Muscle layer of duodenum (tissue), 2 donors: ENCODE measurements around the gene TSG101.

Source experiments
- H3K27ac ChIP-seq: one replicate; pipeline ENCODE4 v1.7.0; 2013; ENCODE audit warnings: mild to moderate bottlenecking, low read length
- H3K27me3 ChIP-seq: one replicate; pipeline ENCODE4 v1.7.0; 2013; ENCODE audit warnings: low read depth, mild to moderate bottlenecking, control low read depth, low read length
- H3K36me3 ChIP-seq, 2 donors: one replicate each; pipeline ENCODE4 v1.7.0; 2013; ENCODE audit warnings: low read length in 2 of 2, control low read depth in 1 of 2, mild to moderate bottlenecking in 1 of 2; ENCODE audit not compliant: insufficient read depth in 2 of 2, control insufficient read depth in 1 of 2
- H3K4me1 ChIP-seq, 2 donors: one replicate each; pipeline ENCODE4 v1.7.0; 2013; ENCODE audit warnings: low read length in 2 of 2, mild to moderate bottlenecking in 2 of 2, control low read depth in 1 of 2, moderate library complexity in 1 of 2; ENCODE audit not compliant: insufficient read depth in 2 of 2, control insufficient read depth in 1 of 2
- H3K4me3 ChIP-seq, 2 donors: one replicate each; pipeline ENCODE4 v1.7.0; 2013; ENCODE audit warnings: low read length in 2 of 2, low read depth in 1 of 2, mild to moderate bottlenecking in 1 of 2
- H3K9me3 ChIP-seq, 2 donors: one replicate each; pipeline ENCODE4 v1.7.0; 2013; ENCODE audit warnings: low read length in 2 of 2, control low read depth in 1 of 2, mild to moderate bottlenecking in 1 of 2; ENCODE audit not compliant: control insufficient read depth in 1 of 2
- donor health status: healthy.

TSG101 gene

GRCh38 chr11:18527512-18527911, 770 bp upstream of the TSG101 start:
- Histone ChIP-seq H3K4me3 (peak overlapping the region; percentile 88 to 96), H3K36me3 (peaks cover 0 to 9% of the 10 kb centered on the region in 2 donors), H3K27me3 (no peaks in the 10 kb centered on the region), H3K4me1 (peaks cover 11 to 21% of the 10 kb centered on the region in 2 donors), H3K27ac (peak overlapping the region; percentile 99), H3K9me3 (no peaks in the 10 kb centered on the region)

- Histone ChIP-seq H3K27me3 (no peaks in the 10 kb centered on the region), H3K27ac (peak overlapping the region; percentile 99), H3K4me1 (peaks cover 11 to 26% of the 10 kb centered on the region in 2 donors), H3K36me3 (peaks cover 0 to 4% of the 10 kb centered on the region in 2 donors), H3K4me3 (peak overlapping the region; percentile 88 to 96), H3K9me3 (no peaks in the 10 kb centered on the region)
Observed at GRCh38 chr11:18526130-18526520, 617 bp downstream of the TSG101 start.

- Histone ChIP-seq H3K9me3 (no peaks in the 10 kb centered on the region), H3K4me1 (peaks cover 11 to 26% of the 10 kb centered on the region in 2 donors), H3K27ac (no peak overlapping the region), H3K27me3 (no peaks in the 10 kb centered on the region), H3K36me3 (no peaks in the 10 kb centered on the region), H3K4me3 (no peak overlapping the region)
Observed at GRCh38 chr11:18524248-18524647, 2.5 kb downstream of the TSG101 start.

- Histone ChIP-seq H3K27ac (no peak overlapping the region), H3K9me3 (no peaks in the 10 kb centered on the region)
Observed at GRCh38 chr11:18523084-18523483, 3.7 kb downstream of the TSG101 start.

DNA sequence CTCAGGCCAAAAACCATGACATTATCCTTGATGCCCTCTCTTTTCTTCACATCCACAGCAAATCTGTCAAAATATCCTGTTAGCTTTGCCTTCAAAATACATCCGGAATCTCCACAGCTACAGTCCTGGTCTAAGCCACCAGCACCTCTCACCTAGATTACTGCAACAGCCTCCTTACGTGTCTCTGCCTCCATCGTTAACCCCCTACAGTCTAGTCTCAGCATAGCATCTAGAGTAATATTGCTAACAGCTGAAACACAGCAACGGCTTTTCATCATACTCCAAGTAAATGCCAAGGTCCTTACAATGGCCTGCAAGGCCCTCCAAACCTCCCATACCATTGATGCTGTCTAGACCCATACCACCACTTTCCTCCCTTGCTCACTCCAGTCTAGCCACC, 4.4 kb downstream of the TSG101 start:
- H3K36me3 ChIP-seq = no peaks in the 10 kb centered on the region
- no peak overlapping the region for H3K27ac ChIP-seq
- H3K9me3 ChIP-seq = no peaks in the 10 kb centered on the region
- peaks cover 5 to 20% of the 10 kb centered on the region in 2 donors for H3K4me1 ChIP-seq
- no peaks in the 10 kb centered on the region for H3K27me3 ChIP-seq
- H3K4me3 ChIP-seq = no peak overlapping the region

More at GRCh38 chr11:18523084-18523483, 3.7 kb downstream of the TSG101 start:
- Histone ChIP-seq H3K27me3 (no peaks in the 10 kb centered on the region), H3K4me3 (no peak overlapping the region), H3K4me1 (peaks cover 11 to 26% of the 10 kb centered on the region in 2 donors), H3K36me3 (no peaks in the 10 kb centered on the region)

DNA sequence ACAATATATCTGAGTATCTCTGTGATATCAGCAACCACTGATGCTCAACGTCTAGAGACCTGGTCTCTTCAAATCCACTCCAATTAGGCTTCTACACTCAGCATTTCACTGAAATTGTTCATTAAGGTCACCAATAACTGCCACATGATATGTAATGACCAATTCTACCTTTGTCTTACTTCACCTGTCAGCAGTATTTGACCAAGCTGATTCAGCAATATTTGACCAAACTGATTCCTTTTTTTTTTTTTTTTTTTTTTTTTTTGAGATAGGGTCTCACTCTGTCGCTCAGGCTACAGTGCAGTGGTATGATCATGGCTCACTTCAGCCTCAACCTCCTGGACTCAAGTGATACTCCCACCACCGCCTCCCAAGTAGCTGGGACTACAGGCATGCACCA, 5.6 kb downstream of the TSG101 start:
- Histone ChIP-seq H3K27me3 (no peaks in the 10 kb centered on the region), H3K27ac (no peak overlapping the region), H3K4me1 (peaks cover 5 to 18% of the 10 kb centered on the region in 2 donors), H3K9me3 (no peaks in the 10 kb centered on the region), H3K36me3 (no peaks in the 10 kb centered on the region), H3K4me3 (no peak overlapping the region)

DNA sequence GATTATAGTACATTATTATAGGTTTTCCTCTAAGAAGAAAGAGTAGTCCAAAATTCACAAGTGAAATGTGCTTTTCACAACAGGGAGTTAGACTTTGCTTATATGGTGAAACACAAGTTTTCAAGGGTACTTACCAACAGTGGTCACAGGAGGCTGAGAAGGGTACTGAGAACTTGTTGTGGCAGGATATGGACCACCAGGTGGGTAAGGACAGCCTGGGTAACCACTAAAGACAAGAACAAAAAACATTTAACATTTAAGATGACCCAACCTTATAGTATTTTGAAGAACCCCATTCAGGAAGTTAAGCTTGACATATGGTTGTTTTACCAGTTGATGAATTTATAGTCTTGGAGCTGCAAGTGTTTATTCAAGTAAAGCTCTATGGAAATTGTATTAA, 24.4 kb downstream of the TSG101 start:
- Histone ChIP-seq H3K4me1 (no peaks in the 10 kb centered on the region), H3K36me3 (peaks cover 54 to 62% of the 10 kb centered on the region in 2 donors), H3K27me3 (no peaks in the 10 kb centered on the region), H3K4me3 (no peak overlapping the region), H3K9me3 (no peaks in the 10 kb centered on the region), H3K27ac (no peak overlapping the region)

- Histone ChIP-seq H3K27me3 (no peaks in the 10 kb centered on the region), H3K36me3 (peaks cover 51 to 63% of the 10 kb centered on the region in 2 donors), H3K4me3 (no peak overlapping the region), H3K4me1 (no peaks in the 10 kb centered on the region), H3K9me3 (no peaks in the 10 kb centered on the region), H3K27ac (no peak overlapping the region)
Observed at GRCh38 chr11:18501629-18502028, 25.1 kb downstream of the TSG101 start.

DNA sequence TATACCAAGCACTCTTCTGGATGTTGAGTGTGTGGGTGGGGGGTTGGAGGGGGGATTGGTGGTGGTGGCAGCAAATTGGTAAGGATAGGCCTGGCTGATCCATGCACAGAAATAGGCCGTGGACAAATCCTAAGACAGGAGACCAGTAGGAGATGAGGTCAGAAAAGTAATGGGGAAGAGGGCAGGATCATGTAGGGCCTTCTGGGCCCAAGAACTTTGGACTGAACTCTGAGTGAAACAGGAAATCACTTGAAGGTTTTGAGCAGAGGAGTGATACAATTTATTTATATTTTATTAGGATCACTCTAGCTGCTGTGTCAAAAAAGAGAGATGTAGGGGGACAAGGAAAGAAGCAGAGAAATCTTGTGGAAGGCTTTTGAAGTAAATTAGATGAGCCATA, 28.7 kb downstream of the TSG101 start:
- H3K4me1 ChIP-seq = no peaks in the 10 kb centered on the region
- no peak overlapping the region for H3K4me3 ChIP-seq
- H3K27ac ChIP-seq = no peak overlapping the region
- peaks cover 36 to 61% of the 10 kb centered on the region in 2 donors for H3K36me3 ChIP-seq
- no peaks in the 10 kb centered on the region for H3K27me3 ChIP-seq
- no peaks in the 10 kb centered on the region for H3K9me3 ChIP-seq

DNA sequence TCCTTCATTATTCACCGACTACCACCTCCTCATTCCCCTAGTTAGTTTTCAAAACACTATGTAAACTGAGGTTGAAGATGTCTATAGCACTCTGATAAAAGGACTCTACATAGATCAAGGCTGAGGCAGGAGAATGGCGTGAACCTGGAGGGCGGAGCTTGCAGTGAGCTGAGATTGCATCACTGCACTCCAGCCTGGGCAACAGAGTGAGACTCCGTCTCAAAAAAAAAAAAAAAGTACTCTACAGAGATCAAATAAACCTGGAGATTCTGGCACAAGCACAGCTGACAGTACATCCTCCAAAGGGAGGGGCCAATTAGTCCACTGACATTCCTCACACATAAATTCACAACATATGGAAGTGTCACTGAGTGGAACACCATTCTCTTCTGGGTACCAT, 31.0 kb downstream of the TSG101 start:
- H3K27ac ChIP-seq = no peak overlapping the region
- no peaks in the 10 kb centered on the region for H3K27me3 ChIP-seq
- H3K9me3 ChIP-seq = no peaks in the 10 kb centered on the region
- no peak overlapping the region for H3K4me3 ChIP-seq
- no peaks in the 10 kb centered on the region for H3K4me1 ChIP-seq
- H3K36me3 ChIP-seq = peaks cover 19 to 46% of the 10 kb centered on the region in 2 donors

GRCh38 chr11:18495271-18495670, 31.5 kb downstream of the TSG101 start:
- Histone ChIP-seq H3K4me1 (no peaks in the 10 kb centered on the region), H3K27ac (no peak overlapping the region), H3K27me3 (no peaks in the 10 kb centered on the region), H3K4me3 (no peak overlapping the region), H3K9me3 (no peaks in the 10 kb centered on the region), H3K36me3 (peaks cover 24 to 46% of the 10 kb centered on the region in 2 donors)

- Histone ChIP-seq H3K9me3 (no peaks in the 10 kb centered on the region), H3K4me3 (no peak overlapping the region), H3K27me3 (no peaks in the 10 kb centered on the region), H3K36me3 (peaks cover 29 to 49% of the 10 kb centered on the region in 2 donors), H3K4me1 (no peaks in the 10 kb centered on the region), H3K27ac (no peak overlapping the region)
Observed at GRCh38 chr11:18493310-18493709, 33.4 kb downstream of the TSG101 start.
